EL (cell line): ENCODE results near the gene KIF21A.

Experiments used
- DNase-seq: peaks from one replicate; pipeline ENCODE4 v3.0.0-alpha.2; 2016

KIF21A gene

GRCh38 chr12:39435531-39435930, 7.4 kb downstream of the KIF21A start:
- DNase-seq, result no peak

DNA sequence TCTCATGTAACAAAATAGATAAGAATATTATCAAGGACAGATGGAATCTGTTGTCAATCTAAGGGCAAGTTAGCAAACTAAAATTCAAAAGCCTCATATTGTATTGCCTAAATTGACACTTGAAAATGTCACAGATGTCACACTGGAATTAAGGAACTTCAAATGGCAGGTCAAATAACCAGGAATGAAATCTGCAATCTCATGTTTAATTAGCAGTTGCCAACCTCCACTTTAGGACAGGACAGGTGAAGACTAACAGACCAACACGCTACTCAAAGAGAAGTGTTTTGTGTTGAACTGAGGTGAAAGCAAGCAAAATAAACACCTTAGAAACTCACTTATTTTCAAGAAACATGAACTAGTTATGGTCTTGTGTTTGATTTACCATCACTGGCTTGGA, 11.1 kb downstream of the KIF21A start:
- no peak for DNase-seq

DNA sequence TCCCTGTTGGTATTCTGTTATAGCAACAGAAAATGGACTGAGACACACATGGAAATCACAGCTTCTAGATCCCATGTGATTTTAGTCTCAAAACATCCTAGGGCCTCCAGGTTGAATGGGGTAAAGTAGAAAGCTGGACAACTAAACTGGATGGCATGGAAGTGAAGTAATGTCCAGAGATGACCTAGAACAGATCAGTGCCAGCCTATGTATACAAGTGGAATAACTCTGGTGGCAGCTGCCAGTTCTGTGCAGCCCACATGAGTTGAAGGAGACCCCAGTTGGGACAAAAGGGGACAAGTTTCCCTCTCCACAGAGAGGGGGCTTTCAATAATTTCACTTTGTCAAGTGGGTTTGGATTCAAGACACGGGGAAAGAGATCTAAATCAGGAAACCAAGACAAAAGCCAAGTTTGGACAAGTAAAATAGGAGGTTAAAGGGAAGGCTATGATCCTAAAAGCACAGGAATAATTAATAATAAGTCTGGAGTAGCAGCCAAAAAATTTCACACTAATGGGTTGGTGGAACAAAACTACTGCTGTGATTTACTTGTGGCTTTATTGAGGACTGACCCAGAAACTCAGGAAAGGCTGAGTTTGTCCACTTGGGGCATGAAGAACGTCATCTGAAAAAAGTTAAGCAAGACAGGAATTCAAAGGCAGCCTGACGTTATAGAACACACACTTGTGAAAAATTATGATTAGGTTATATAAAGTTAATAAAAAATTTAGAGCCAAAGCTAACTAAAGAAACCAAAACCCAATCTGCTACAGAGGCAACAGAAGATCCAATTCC, 11.7 kb downstream of the KIF21A start:
- no peak for DNase-seq

GRCh38 chr12:39429809-39430208, 13.1 kb downstream of the KIF21A start:
- no peak for DNase-seq

GRCh38 chr12:39427360-39427808, 15.5 kb downstream of the KIF21A start:
- peak; percentile 18 for DNase-seq

- DNase-seq, result peak; percentile 72
Measured at GRCh38 chr12:39426636-39427240, 16.2 kb downstream of the KIF21A start.

DNA sequence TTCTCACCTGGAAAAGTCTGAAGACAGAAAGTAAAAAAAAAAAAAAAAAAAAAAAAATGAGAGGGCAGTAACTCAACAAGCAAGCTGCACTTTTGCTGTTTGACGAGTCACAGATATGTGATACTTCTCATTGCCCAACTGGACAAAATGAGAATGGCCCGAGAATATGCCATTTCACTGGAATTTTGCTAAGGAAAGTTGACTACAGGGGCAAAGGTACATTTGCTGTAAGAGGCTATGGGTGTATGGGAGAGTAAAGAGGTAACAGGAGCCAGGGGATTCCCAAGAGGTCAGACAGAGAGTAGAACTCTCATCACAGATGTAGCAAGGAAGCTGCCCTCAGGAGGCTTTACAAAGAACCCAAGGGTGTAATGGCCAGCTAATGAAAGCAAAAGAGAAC, 22.9 kb downstream of the KIF21A start:
- no peak for DNase-seq

DNA sequence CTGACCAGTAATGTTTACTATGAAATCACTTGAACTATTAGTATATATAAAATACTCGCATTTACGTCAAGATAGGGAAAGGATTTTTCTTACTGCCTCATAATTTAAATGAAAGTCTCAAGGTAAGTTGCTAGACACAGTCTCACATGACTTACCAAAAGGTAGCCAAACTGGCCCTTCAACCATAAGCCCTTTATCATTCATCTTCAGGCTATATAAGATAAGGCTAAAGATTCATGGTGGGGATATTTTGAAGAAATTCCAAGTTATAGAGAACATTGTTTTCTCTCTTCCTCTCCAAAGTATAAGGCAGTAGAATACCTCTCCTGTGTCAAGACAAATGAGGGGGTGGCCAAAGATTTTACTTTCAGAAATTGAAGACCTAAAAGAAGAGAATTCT, 23.4 kb downstream of the KIF21A start:
- no peak for DNase-seq

- no peak for DNase-seq
Measured at GRCh38 chr12:39417916-39418315, 25.0 kb downstream of the KIF21A start.

- no peak for DNase-seq
Measured at GRCh38 chr12:39413836-39414771, 28.8 kb downstream of the KIF21A start.

DNA sequence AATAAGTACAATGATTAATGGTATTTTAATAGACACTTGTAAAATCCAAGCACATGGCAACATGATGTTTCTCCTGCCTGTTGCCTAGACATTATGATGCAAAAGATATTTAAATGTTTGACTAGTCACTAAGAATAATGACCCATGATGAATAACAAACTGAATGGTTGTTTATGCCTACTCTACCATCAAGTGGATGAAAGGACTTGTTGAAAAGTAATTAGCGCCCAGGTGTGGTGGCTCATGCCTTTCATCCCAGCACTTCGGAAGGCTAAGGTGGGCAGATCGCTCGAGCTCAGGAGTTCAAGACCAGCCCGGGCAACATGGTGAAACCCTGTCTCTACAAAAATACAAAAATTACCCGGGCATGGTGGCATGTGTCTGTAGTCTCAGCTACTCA, 30.7 kb downstream of the KIF21A start:
- DNase-seq, result no peak

DNA sequence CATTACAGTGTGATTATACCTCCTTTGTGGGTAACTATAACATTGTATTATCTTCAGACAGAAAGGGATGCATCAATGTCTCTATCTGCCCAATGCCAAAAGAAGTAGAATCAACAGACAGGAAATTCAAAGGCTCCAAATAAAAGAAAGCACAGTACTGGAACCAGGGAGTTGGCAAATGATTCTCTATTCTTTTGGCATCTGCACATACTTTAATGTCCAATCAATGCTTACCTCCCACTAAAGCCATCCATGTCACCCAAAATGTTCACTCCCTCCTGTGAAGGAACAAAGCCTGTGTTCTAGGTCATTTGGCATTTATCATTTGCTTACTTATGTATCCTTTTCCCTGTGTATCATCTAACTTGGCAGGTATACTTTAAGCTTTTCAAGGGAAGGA, 36.7 kb downstream of the KIF21A start:
- DNase-seq, result no peak

GRCh38 chr12:39405580-39405979, 37.3 kb downstream of the KIF21A start:
- DNase-seq, result no peak

DNA sequence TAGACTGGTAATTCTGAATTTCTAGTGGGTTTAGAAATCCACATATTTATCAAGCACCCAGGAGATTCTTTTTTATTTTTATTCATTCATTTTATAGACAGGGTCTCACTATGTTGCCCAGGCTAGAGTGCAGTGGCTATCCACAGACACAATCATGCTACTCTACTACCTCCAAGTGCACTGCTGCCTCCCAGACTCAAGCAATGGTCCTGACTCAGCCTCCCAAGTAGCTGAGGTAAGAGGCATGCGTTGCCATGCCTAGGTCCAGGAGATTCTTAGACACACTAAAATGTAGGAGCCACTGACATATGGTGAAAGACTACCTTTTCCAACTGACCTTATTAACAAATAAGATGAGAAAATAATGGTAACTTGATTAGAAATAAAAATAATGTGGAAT, 38.9 kb downstream of the KIF21A start:
- no peak for DNase-seq

DNA sequence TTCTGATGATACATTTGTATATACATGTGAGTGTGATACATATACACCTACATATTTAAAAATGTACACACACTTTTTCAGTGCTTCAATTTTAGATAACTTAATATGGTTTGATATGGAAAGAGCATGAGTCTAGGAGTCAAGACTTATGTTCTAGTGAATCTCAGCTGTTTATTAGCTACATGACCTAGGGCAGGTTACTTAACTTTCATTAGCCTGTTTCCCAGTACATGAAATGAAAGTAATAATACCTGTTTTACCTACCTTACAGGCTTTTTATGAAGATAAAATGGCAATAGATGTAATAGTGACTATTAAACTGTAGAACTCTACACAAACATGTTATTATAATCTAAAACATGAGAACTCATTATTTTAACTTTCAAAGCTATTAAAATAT, 39.5 kb downstream of the KIF21A start:
- no peak for DNase-seq

DNA sequence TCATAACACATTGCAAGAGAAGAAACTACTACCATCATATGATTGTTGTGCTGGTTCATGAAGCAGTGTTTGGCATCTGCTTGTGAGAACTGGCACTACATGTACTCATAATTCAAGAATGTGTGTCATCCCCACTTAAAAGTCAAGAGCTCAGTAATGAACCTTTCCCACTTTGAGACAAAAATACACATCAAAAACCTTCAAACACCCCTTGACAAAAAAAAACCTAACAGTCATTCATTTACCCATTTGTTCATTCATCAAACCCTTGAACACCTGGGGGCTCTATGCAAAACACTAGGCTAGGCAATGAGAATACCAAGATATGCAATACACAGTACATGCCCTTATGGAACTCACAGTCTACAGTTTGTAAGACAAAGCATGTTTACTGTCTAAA, 40.0 kb downstream of the KIF21A start:
- DNase-seq, result peak; percentile 17

DNA sequence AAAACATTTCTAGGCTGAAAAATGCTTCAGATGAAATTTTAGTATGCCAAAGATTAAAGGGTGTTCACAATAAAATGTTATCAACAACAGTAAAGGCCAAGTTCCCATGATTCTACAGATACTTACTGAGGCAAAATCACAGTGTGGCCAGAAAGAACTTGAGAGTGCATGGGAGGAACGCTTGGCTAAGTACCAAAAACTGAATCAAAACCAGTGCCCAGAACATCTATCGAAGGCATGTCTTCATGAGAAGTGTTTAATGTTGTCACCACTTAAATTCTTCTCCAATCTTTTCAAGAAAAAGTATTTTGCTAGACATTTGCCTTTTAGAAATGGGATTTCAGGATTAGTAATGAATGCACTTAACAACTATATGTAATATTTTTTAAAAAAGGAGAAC, 41.5 kb downstream of the KIF21A start:
- DNase-seq, result no peak

- DNase-seq, result no peak
Measured at GRCh38 chr12:39395866-39396265, 47.1 kb downstream of the KIF21A start.

DNA sequence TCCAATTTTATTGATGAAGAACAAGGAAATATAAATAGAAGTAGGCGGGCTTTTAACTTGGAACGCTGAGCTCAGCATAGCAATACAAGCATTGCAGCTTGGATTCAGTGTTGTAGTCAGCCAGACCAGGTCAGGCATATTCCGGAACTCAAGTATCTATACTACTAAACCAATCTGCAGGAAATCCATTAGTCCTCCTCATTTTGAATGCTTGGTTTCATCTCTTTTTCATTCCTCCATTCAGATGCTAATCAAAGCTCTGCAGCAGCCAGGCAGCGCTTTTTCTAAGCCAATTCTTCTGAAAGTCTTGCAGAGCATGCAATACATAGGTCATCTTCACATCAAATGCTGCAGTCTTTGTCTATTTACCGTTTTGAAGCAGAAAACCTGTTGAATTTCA, 49.0 kb downstream of the KIF21A start:
- no peak for DNase-seq

DNA sequence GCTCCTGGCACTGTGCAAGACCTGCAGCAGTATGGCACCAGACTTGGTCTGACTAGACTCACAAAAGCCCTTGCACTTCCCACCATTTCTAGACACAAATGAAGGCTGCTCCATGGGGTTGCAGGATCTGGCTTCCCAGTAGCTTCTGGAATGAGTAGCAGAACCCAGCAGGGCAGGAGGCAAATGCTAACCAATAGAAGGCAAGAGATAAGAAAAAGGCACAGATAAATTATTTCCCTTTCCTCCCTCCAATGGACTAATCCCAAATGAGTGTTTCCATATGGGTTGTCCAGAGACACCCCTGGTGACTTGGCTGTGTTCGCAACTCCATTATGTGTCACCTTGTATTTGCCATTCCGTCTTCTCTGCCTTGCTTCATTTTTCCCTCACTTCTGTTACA, 49.7 kb downstream of the KIF21A start:
- DNase-seq, result no peak

- DNase-seq, result no peak
Measured at GRCh38 chr12:39392154-39392925, 50.6 kb downstream of the KIF21A start.

DNA sequence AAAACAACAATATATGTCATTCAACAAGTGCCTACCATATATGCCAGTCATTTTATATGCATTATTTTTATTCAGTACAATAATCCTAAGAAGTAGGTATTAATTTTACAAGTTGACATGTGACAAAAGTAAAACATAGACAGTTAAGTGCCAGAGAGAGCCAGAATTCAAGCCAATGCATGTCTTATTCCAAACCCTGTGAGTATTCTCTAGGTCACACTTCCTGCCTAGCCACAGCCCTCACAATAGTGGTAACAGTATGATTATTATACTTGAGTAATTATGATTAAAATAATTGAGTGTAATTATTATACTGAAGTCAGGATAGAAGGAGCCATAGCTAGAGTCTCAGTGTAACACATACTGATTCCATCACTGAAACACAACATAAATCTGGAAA, 52.2 kb downstream of the KIF21A start:
- DNase-seq, result no peak
